Measurements from ENCODE around the gene CLDN11.

CLDN11 gene

GRCh38 chr3:170432416-170432815 lies 13.7 kb downstream of the CLDN11 start:
- ChIA-PET CTCF (interaction anchor here (1.2 kb wide), 1 partner anchor 18 kb away, joined by 4 read pairs; no protein-coding TSS in a partner anchor), POLR2A (ENCODE audit: low non-redundant PET) (no interaction called here)
- DNase-seq (ENCODE audit: low spot score) = no peak
- H3K27ac ChIP-seq = no peak overlapping the region
- TF ChIP-seq, protein P1, sequence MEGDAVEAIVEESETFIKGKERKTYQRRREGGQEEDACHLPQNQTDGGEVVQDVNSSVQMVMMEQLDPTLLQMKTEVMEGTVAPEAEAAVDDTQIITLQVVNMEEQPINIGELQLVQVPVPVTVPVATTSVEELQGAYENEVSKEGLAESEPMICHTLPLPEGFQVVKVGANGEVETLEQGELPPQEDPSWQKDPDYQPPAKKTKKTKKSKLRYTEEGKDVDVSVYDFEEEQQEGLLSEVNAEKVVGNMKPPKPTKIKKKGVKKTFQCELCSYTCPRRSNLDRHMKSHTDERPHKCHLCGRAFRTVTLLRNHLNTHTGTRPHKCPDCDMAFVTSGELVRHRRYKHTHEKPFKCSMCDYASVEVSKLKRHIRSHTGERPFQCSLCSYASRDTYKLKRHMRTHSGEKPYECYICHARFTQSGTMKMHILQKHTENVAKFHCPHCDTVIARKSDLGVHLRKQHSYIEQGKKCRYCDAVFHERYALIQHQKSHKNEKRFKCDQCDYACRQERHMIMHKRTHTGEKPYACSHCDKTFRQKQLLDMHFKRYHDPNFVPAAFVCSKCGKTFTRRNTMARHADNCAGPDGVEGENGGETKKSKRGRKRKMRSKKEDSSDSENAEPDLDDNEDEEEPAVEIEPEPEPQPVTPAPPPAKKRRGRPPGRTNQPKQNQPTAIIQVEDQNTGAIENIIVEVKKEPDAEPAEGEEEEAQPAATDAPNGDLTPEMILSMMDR (conservative IDR thresholded peaks at IDR 0.05; ENCODE audit: low read depth) = no peak

- no peak for DNase-seq (ENCODE audit: low spot score)
- POLR2A ChIA-PET (ENCODE audit: low non-redundant PET) = no interaction called here
- CTCF ChIA-PET = interaction anchor here (0.5 kb wide), 1 partner anchor 38 kb away, joined by 3 read pairs; no protein-coding TSS in a partner anchor
- TF ChIP-seq, protein P1 (conservative IDR thresholded peaks at IDR 0.05; ENCODE audit: low read depth) = no peak
- no peak overlapping the region for H3K27ac ChIP-seq
These were observed 18.0 kb downstream of the CLDN11 start for GRCh38 chr3:170436697-170437096.

- ChIA-PET POLR2A (ENCODE audit: low non-redundant PET) (no interaction called here), CTCF (interaction anchor here (0.5 to 0.7 kb wide), 2 partner anchors 38 to 80 kb away, joined by 3 read pairs; no protein-coding TSS in a partner anchor)
- no peak for DNase-seq (ENCODE audit: low spot score)
- TF ChIP-seq, protein P1 (conservative IDR thresholded peaks at IDR 0.05; ENCODE audit: low read depth) = no peak
- H3K27ac ChIP-seq = no peak overlapping the region
These were observed 18.5 kb downstream of the CLDN11 start for GRCh38 chr3:170437176-170437575.

GRCh38 chr3:170437696-170438407 lies 19.2 kb downstream of the CLDN11 start:
- CTCF ChIA-PET = interaction anchor here (0.7 kb wide), 1 partner anchor 79 kb away, joined by 3 read pairs; no protein-coding TSS in a partner anchor
- TF ChIP-seq, protein P1 (conservative IDR thresholded peaks at IDR 0.05; ENCODE audit: low read depth) = no peak
- no peak overlapping the region for H3K27ac ChIP-seq
- POLR2A ChIA-PET (ENCODE audit: low non-redundant PET) = no interaction called here
- DNase-seq (ENCODE audit: low spot score) = no peak

- CTCF ChIA-PET = no interaction called here
- TF ChIP-seq, protein P1 (conservative IDR thresholded peaks at IDR 0.05; ENCODE audit: low read depth) = no peak
- POLR2A ChIA-PET (ENCODE audit: low non-redundant PET) = no interaction called here
- DNase-seq (ENCODE audit: low spot score) = no peak
- H3K27ac ChIP-seq = no peak overlapping the region
These were observed 20.2 kb downstream of the CLDN11 start for GRCh38 chr3:170438836-170439235.

- DNase-seq (ENCODE audit: low spot score) = peak; percentile 59
- ChIA-PET POLR2A (ENCODE audit: low non-redundant PET) (no interaction called here), CTCF (interaction anchor here (1.5 kb wide), 1 partner anchor 59 kb away, joined by 4 read pairs; no protein-coding TSS in a partner anchor)
- TF ChIP-seq, protein P1 (conservative IDR thresholded peaks at IDR 0.05; ENCODE audit: low read depth) = no peak
- H3K27ac ChIP-seq = no peak overlapping the region
These were observed 21.7 kb downstream of the CLDN11 start for GRCh38 chr3:170440344-170440743.

Measured in RWPE1 (cell line).